Activated naive CD4-positive, alpha-beta T cell (primary cell): ENCODE data around the gene PHACTR3.

ENCODE experiments used
- DNase-seq, 4 experiments: peaks; one replicate each; lab custom pipeline; 2025; lab: John Stamatoyannopoulos, UW

Gene PHACTR3

GRCh38 chr20:59751075-59751711 lies 146.9 kb downstream of the PHACTR3 start:
- DNase-seq = no peak

DNA sequence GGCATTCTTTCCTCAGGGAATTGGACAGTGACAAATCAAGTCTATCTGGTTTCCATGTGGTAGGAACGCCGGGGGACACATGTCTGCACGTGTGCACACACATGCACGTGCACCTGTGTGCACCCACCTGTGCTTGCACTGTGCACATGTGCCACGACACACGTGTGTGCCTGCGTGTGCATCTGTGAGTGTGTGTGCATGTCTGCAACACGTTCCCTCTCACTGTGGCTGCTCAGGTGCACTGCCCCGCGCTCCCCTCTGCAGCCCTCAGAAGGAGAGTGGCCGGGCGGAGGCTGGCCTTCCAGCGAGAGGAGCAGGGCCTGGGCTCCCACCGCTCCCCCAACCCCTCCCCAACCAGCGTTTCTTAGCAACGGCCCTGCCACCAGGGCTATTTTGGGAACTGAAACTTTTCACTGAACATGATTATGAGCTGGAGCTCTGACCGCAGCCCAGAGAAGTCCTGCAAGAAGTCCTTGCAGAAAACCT lies 147.8 kb downstream of the PHACTR3 start:
- no peak for DNase-seq

DNA sequence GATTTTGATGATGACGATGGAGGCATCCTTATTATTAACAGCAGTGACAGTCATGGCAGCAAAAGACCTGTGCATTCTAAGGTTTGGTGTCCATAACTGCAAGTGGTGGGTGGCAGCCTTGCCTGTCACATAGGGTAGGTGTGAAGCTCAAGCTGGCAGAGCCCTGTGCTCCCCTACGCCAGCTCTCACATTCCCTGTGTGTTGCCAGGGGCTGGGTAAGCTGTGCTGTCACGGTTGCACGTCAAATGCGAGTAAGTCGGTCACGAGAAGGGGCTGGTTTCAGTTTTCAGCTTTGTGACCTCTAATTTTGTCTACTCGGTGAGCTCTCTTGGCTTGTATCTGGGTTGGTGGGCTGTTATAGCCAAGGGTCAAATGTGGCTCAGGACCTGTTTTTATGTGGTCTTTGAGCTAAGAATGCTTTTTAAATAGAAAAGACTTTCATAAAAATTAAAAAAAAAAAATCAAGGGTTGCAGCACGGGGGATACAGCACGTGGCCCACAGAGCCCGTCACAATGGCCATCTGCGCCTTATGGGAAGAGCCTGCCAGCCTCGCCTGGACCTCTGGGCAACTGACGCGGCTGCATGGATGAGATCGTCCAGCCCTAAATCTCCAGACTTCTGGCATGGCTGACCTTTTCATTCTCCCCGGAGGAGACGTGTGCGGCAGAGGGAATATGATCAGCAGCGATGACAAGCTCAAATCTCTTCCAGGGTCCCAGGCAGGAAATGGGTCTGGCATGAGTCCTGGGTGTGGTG lies 148.5 kb downstream of the PHACTR3 start:
- DNase-seq = no peak

DNA sequence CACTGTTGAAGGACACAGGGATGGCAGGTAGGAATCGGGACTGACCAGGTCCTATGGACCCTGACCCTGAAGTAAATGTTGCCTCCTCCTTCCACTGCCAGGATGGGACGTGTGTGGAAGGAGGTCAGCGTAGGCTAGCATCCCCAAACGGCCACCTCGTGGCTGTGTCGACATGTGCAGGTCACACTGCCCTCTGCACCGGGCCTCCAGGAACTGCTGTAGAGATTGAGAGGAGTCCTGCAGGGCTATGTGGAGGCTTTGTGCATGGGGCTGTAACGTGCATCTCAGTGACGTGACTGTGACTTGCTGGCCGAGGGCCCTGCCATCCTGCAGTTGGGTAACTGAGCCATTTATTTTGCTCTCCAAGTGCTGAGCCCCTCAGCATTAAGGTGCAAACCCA lies 149.5 kb downstream of the PHACTR3 start:
- no peak for DNase-seq

- no peak for DNase-seq
Observed at GRCh38 chr20:59754551-59754950, 150.2 kb downstream of the PHACTR3 start.

GRCh38 chr20:59756241-59756640 lies 151.9 kb downstream of the PHACTR3 start:
- DNase-seq = no peak

DNA sequence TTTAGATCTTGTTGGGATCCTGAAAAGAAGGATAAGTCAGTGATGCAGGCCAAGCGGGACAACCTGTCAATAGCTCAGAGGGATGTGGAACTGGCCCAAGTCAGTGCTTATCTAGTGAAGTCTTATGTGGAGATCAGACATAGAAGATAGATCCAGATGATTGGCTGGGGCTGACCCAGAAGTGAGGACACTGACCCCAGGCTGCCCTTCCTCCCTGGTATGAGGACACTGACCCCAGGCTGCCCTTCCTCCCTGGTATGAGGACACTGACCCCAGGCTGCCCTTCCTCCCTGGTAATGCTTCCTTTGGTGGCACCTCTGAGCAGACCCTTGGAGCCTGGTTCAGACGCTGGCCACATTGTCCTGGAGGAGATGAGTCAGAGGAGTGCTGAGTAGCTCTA lies 159.7 kb downstream of the PHACTR3 start:
- DNase-seq = no peak

DNA sequence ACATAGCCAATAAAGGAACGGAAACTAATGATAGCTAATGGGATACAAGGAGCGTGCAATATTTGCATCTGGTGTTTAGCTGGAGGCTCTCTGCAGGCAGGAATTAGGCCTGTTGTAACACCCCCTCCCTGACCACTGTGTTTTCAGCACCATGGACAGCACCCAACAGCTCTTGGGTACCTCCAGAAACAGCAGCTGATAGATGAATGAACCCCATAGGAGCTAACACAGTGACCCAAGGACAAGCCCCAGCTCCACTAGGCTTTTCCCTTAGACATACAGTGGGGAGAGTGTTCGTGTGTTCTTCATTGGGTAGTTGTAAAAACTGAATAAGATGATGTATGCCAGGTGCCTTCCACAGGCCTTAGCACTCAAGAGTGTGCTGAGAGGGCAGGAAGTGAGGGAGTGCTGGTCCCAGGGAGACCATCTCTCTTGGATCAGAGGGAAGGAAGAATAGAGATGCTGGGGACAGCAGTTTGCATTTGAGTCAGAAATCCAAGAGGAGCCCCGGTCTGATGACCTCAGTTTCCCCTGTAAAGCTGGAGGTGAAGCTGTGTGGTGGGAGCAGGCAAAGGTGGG lies 161.3 kb downstream of the PHACTR3 start:
- DNase-seq = no peak

- DNase-seq = no peak
Observed at GRCh38 chr20:59767656-59768055, 163.3 kb downstream of the PHACTR3 start.

- DNase-seq = no peak
Observed at GRCh38 chr20:59770270-59770669, 165.9 kb downstream of the PHACTR3 start.

- DNase-seq = no peak
Observed at GRCh38 chr20:59770851-59771250, 166.5 kb downstream of the PHACTR3 start.

- DNase-seq = no peak
Observed at GRCh38 chr20:59771506-59772372, 167.4 kb downstream of the PHACTR3 start.

DNA sequence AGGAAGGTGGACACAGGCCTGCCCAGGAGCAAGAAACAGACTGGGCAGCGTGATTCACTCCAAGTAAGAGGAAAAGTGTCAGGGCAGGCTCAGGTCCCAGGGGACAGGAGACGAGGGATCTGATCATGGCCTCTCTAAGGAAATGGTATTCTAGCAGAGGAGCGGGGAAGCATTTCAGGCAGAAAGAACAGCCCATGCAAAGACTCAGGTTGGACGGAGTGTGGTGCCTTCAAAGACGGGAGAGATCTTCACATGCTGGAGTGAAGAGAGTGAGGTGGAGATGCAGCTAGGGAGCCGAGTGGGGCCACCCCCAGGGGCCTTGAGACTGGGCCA lies 168.0 kb downstream of the PHACTR3 start:
- DNase-seq = no peak

GRCh38 chr20:59772931-59773913 lies 168.9 kb downstream of the PHACTR3 start:
- DNase-seq = no peak

DNA sequence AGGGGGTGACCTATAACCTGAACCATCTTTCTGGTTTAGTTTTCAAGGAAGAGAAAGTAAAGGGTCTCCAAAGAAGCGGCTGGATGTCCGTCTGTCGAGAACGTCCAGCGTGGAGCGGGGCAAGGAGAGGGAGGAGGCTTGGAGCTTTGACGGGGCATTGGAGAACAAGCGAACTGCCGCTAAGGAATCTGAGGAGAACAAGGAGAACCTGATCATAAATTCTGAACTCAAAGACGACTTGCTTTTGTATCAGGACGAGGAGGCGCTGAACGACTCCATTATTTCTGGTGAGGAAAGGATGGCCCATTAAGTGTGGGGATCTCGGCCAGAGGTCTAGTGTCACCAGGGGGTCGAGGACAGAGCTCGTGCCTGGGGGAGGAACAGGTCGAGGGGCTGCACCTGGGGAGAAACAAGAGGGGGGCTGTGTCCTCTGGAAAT lies 169.9 kb downstream of the PHACTR3 start:
- DNase-seq = no peak

DNA sequence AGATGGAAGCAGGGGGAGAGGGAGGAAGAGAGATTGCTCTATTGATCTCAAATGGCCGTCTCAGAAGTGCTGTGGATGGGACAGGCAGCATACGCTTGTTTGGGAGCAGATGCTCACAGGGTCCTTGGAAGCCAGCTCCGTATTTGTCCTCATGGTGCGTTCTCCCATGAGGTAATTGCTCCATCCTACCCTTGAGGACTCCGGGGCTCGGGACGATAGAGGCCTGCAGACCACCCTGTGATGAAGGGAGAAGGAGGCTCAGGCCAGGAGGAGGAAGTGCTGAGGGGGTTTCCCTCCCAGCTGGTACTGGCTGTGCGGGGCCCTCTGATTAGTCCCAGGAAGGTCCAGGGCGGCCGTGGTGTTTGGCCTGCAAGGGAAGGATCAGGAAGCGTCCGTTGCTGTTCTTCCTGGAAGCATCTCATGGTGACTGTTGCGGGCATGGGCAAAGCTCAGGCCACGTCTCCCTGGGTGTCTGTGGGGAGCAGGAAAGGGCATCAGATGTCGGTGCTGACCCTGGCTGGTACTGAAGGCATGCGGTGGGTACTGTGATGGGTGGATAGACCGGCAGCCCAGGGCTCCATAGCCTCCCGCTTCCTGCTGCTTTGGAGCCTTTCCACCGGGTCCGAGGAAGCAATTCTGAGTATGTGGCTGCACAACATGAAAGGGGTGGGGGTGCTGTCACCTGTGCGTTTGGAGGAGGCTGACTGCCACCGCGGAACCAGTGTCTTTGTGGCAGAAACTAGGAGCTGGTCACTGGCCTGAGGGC lies 170.8 kb downstream of the PHACTR3 start:
- DNase-seq = no peak

DNA sequence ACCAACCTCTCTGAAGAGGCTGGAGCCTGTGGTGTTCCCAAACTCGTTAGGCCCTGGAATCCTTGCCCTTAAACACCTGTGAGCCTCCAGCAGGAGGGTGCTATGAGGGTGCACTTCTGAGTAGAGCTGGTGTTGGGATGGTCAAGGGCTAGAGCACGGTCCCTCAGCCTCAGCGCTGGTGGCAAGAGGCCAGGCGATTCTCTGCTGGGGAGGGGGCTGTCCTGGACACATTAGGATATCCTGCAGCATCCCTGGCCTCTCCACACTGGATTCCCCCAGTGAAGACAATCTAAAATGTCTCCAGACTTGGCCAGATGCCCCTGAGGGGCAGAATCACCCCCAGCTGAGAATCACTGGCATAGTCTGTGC lies 171.3 kb downstream of the PHACTR3 start:
- no peak for DNase-seq

DNA sequence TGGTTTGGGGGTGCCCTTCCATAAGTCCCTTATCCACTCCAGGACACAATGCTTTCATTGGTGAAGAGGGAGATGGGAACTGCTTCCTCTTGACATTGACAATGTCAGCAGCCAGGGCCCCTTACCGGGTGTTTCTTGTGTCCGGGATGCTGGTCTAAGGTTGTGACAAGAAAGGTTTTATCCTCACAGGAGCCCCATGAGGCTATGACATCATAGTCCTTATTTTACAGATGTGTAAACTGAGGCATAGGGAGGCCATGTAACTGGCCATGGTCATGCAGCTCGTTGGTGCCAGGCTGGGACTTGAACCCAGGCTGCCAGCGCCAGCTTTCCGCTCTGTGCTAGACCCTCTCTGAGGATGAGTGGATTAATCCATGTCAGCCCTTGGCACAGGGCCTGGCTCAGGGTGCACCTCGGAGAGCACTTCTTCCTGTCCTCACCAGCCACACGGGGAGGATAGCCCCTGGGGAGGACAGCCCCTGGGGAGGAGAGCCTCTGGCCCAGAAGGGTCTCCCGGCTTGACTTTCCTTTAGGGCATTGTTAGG lies 171.8 kb downstream of the PHACTR3 start:
- DNase-seq = no peak

DNA sequence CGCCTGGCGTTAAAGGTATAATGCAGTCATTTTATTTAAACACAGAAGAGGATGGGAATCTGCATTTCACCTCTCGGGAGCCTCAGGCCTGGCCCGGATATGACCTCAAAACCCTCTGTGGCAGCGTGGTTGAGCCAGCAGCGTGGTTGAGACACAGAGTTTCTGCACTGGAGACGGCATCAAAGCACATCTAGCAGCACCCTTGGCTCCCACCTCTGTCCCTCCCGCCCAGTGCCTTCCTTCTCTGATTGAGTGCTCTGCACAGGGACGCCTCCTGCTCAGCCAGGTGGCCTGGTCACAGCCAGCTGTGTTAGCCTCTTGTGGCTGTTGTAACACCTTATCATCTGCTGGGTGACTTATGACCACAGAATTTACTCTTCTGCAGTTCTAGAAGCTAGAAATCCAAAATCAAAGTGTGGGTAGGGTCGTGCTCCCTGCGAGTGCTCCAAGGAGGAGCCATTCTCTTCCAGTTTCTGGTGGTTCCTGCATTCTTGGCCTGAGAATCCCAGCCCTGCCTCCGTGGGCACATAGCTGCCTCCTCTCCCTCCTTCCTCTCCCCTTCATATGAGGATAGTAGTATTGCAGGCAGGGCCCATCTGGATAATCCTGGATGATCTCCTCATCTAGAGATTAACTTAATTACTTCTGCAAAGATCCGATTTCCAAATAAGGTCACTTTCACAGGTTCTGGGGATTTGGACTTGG lies 172.4 kb downstream of the PHACTR3 start:
- no peak for DNase-seq

DNA sequence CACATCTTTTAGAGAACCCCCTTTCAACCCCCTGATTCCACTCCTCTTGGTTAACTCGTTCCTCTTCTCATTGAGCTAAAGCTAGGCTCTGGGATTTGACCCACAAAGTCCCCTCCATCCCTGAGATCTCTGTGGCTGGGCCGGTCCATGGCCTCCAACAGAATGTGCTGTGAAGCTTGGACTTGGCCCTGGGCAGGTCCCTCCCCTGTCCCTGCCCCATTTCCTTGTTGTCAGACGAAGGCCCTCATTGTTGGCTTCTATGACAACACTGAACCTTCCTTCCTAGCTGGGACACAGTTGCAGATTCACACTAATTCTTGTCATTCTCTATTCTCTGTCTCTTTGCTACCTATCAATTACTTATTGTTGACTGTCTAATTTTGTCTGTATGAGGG lies 173.0 kb downstream of the PHACTR3 start:
- DNase-seq = no peak
